GM19438 (cell line): Measurements from ENCODE around the gene SLC4A5.

Source experiments
- ATAC-seq: cut with Tn5 transposase; IDR thresholded peaks from one replicate; pipeline ENCODE4 v1.9.1; 2021; ENCODE audit warnings: low read depth; ENCODE audit not compliant: unreplicated experiment

Gene SLC4A5

GRCh38 chr2:74179063-74179865 is 164.0 kb downstream of the SLC4A5 start:
- peak; percentile 25 for ATAC-seq

GRCh38 chr2:74178211-74179062 is 164.8 kb downstream of the SLC4A5 start, which contains the start of gene MOB1A:
TSS of gene MOB1A (minus strand) at chr2:74178879. CDS start at chr2:74178674, 205 bp downstream.
- ATAC-seq: peak; percentile 79

GRCh38 chr2:74177696-74178095 is 165.5 kb downstream of the SLC4A5 start:
- ATAC-seq: no peak

GRCh38 chr2:74174909-74175308 is 168.3 kb downstream of the SLC4A5 start:
- no peak for ATAC-seq

- no peak for ATAC-seq
Measured at GRCh38 chr2:74168739-74169138, 174.5 kb downstream of the SLC4A5 start.
